ENCODE measurements around the gene RER1.

RER1 gene

DNA sequence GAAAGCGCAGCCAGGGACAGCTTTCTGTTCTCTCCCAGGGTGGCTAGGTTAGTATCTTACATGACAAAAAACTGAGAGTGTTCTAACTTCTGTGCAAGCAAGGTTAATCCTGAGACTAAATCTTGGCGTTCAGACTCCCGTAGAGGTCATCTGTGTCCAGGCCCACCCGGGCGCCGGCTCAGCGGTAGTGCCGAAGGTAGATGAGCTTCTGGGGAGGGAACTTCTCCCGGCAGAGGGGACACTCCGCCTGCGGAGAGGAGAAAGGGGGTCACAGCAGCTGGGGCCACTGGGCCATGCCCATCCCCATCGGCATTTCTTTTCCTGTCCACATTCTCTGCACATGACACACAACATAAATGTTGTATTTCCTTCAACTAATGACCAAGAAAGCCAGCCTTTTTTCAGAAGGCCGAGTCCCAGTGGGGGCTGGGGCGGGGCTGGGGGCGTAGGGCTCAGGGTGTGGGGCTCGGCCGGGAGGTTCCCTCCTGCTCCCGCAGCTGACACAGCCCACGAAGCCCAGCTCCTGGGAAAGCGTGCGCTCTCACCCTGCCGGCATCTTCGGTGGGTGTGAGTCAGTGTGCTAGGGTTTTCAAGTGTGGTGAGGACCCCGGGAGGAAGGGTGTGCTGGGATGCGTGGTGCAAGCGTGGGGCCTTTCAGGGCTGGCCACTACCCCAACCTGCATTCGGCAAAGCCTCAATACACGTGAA, 14.1 kb downstream of the RER1 start:
- no peak for DNase-seq (ENCODE audit: low read depth in 4 of 4, low spot score in 1 of 4)

DNA sequence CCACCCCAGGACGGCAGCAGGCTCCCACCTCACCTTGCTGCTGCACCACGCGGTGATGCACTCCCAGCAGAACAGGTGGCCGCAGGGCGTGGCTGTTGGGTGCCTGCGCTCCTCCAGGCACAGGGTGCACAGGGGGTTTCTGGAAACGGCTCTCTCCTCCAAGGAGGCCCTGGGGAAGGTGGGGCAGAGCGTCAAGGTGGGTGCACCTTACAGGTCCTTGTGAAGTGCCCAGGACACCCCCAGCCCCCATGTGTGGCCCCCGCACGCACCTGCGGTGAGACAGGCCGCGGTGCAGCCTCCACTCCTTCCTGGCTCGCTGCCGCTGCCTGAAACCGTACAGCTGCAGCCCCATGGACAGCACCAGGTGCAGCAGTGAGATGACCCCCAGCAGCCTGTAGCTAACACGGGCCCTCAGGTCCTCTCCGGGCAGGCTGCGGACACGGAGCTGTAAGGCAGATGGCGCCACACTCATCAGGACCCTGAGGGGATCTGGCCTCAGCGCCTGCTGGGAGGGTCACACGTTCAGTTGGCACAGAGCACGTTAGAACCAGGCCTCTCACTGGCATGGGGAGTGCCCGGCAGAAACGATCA, 14.9 kb downstream of the RER1 start:
- no peak for DNase-seq (ENCODE audit: low read depth in 4 of 4, low spot score in 1 of 4)

DNA sequence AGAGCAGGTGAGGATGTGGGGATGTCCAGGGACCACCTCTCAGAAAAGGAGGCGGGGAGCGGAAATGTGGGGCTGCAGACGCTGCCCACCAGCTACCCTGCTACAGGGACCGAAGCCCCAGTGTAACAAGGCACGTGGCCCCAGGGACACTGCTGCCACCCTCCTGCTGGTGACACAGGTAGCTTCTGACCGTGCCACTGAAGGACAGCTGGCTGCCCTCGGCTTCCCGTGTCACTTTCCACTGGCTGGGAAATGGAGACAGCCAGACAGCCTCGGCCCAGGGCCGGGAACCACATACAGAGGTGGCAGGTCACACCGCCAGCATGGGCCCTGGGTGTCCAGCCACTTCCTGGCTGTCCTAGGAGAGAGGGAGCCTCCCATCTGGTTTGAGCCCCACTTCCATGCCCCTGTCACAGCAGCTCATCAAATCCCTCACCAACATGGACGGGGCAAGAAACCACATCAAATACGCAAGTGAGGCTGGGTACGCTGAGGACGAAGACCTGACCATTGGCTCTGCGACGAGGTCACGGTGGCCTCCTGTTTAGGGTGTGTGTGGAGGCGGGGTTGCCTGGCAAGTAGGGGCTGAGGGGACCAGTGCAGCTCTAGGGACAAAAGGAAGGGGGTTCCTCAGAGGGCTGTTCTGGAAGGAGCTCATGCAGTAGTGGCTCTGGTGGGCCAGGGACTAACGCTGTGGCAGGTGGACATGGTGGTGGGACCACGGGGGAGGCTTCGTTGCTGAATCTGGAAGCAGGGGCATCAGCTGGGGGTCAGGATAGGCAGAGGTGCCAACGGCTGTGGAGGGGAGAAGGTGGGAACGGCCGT, 15.7 kb downstream of the RER1 start:
- DNase-seq (ENCODE audit: low read depth in 4 of 4, low spot score in 1 of 4), result no peak

DNA sequence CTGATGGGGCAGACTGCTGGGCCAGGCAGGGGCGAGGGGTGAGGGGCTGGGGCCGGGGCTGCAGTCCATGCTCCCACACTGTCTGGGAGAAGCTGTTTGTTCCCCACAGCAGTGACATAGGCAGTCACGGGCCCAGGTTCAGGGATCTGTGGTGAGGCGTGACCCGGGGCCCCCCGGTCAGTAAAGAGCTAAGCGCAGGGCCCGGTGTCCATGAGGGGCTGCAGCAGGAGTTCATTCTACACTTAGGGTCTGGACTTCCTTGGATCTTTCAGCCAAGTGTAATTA, 16.3 kb downstream of the RER1 start:
- no peak for DNase-seq (ENCODE audit: low read depth in 4 of 4, low spot score in 1 of 4)

DNA sequence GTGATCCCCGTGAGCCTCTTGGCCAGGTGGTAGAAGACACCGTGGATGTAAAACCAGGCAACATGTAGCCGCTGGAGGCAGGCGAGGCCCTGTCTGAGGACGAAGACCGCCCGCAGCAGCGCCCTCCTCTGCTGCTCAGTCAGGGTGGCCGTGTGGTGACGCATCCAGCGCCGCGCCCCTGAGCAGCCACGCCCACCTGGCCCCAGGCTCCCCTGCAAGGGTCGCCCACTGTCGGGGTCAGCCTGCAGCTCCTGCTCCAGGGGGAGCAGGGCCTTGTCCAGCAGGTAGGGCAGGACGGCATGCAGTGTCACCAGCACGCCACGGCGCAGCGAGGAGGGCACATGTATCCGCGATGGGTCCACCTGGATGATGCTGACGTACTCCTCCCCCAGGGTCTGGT, 16.8 kb downstream of the RER1 start:
- no peak for DNase-seq (ENCODE audit: low read depth in 4 of 4, low spot score in 1 of 4)

DNA sequence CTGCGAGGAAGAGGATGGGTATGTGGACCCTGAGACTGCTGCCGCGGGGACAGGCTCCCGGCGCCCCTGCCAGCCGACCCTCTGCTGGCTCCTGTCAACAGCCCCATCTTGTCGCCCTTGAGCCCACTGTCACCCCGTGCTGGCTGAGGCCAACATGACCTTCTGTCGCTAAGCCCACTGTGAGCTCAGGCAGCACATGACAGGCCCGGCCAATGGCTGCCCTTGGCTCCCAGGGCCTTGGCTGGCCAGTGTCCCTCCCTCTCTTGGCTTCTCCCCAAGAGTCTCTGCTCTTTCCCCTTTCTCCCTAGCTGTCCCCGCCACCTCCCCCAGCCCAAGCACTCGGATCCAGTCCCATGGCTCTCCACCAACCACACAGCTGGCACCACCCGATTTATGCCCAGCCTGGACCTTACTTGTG, 17.2 kb downstream of the RER1 start:
- no peak for DNase-seq (ENCODE audit: low read depth in 4 of 4, low spot score in 1 of 4)

DNA sequence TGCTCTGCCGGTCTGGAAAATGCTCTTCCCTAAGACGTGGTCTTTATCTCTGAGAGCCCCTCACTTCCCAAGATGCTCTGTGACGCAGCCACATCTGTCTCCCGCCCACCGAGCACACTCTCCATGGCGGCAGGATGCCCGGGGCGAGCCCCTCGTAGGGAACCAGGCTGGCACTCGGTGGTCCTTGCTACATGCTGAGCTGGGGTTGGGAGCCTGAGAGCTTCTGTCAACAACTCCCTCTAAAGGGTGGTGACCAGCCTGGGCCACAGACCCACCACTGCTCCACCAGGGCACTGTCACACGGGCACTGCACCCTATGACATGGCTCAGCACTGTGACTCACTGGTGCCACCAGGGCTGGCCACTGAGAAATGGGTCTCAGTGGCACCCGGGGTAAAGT, 18.1 kb downstream of the RER1 start:
- DNase-seq (ENCODE audit: low read depth in 4 of 4, low spot score in 1 of 4), result no peak

DNA sequence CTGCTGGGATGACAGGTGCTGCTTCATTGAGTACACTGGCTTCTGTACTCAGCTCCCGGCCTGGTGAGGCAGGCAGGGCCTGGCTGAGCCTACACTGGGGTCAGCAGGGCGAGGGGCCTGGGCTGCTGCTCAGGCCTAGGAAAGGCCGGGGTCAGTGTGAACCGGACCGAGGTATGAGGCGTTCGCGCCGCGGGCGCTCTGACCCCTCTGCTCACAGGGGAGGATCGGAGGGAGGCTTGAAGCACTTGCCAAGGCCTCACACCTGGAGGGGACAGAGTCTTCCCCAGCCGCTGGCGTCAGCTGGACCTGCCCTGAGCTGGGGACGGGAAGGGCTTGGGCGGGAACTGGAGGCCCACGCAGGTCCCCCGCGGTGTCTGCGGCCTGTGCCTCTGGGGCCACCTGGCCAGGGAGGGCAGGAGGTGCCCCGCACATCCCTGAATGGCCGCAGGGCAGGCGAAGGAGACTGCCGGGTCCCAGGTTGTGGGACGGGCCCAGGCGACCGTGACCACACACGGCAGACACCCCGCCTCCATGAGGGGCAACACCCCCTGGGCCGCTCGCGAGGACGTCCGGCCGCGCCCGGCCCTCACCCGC, 20.3 kb downstream of the RER1 start:
- DNase-seq (ENCODE audit: low read depth in 4 of 4, low spot score in 1 of 4), result no peak

DNA sequence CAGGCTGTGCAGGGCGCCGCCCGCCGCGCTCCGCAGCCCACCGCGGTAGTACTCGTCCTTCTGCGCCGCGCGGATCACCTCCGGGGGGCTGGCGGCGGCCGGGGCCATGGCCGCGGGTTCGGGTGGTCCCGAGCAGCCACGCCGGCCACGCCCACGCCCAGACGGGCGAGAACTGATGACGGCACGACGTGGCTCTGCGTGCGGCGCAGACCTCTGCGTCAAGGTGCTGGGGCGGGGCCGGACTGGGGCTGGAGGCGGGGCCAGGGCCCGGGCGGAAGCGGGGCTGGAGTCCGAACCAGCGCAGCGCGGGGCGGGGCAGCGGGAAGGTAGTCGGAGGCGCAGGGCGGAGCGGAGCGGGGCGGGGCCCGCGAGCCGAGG, 20.7 kb downstream of the RER1 start, which contains the start of gene PEX10:
PEX10 (minus strand) TSS at position 170 of the 378 bp plus-strand sequence; CDS start at position 108, 62 bp downstream.
- DNase-seq (ENCODE audit: low read depth in 4 of 4, low spot score in 1 of 4), result peak; percentile 97 to 99 (median 98)

DNA sequence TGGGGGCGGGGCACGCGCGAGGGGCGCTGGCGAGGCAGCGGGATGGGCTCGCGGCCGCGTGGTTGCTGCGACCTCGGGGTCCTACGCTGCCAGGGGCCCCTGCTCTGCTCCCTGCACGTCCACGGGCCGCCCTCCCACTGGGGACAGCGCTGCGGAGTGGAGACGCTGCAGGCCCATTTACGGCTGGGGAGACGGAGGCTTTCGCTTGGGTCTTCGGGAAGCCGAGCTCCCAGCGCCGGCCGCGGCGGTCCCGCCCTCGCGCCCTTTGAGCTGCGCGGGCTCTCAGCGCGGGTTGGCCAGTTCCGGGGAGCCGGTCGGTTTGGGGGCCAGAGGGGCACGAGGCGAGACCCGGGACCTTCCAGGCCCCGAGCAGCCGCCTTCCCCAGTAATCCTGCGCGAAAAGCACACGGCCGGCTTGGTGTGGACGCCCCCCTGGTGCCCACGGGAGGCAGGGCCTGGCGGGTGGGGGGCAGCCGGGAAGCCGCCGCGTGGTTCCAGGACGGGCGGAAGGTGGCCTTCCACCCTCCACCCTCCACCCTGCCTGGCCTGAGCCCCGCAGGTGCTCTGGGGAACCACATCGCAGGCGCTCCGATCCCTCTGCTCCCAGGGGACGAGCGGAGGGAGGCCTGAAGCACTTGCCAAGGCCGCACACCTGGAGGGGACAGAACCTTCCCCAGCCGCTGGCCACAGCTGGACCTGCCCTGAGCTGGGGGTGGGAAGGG, 21.3 kb downstream of the RER1 start:
- DNase-seq (ENCODE audit: low read depth in 4 of 4, low spot score in 1 of 4), result no peak

DNA sequence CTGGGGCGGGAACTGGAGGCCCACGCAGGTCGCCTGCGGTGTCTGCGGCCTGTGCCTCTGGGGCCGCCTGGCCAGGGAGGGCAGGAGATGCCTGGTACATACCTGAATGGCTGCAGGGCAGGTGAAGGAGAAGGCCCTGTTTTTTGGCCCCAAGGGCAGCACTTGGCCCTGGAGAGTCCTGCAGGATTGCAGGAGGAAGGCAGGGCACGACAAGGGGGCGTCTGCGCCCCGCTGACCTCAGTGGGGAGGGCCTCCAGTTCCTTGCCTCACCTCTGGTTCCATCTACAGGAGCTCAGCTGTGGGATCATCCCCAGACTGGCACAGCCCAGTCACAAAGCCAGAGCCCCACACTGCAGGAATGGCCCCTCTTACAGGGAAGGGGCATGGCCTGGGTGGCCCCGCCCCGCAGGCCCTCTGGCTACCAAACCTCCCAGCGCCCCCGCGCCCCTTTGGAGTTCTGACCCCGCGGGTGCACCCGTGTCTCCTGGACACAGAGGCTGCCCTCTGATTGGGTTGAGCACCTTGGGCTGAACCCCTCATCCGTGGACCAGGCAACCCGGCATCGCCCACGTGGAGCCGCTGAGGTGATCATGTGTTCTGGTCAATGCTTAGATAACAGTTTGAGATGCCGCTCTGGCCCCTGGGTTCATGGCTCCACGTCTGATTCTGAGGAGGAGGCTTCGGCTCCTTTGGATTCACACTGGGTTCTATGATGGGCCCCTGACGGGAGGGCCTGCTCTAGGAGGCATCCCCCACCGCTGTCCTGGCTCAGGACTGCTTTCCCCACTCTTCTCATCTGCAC, 22.1 kb downstream of the RER1 start:
- no peak for DNase-seq (ENCODE audit: low read depth in 4 of 4, low spot score in 1 of 4)

DNA sequence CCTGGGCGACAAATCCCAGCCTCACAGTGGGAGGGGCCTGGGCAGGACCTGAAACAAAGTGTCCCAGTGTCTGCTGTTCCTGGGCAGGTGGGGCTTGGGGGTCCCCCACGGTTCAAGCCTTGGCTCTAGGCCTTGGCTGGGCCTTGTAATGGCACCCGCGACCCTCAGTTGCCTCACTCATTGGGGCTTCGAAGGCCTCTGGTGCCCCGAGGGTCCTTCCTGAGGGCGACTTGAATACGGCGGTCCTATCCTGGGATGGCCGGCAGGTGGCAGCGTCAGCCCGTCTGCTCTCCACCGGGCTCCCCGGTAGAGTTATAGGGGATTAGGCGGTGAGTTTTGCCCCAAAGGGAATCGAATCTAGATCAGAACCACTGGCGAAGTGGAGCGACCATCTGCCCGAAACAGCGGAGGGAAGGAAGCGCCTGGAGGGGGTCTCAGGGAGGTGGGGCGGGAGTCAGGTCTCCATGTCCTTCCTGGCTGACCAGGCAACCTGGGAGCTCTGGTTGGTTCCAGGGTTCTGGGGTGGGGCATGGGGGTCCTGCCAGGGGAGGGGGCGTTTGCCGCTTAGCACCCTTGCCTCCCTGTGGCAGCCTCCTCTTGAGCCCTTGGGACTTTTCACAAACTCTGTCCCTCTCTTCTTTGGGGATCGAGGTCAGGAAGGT, 22.8 kb downstream of the RER1 start:
- DNase-seq (ENCODE audit: low read depth in 4 of 4, low spot score in 1 of 4), result peak in 3 of 4 experiments; percentile 62 to 72 (median 68)

DNA sequence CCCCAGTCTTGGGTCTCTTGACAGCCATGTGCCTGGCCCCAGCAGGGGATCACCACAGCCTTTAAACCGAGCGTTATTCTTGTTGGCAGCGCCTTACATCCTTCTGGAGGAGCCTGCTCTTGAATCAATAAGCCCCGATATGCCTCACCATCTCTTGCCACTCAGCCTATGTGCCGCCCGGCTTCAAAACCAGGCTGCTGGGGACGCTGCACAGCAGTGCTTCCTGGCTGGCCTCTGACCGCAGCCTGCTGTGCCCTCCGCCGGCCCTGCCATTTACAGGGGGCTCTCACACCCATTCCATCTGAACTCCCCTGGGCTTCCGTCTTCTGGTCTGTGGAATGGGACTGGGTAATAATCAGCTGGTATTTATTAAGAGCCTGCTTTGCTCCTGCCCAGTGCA, 23.7 kb downstream of the RER1 start:
- DNase-seq (ENCODE audit: low read depth in 4 of 4, low spot score in 1 of 4), result no peak

DNA sequence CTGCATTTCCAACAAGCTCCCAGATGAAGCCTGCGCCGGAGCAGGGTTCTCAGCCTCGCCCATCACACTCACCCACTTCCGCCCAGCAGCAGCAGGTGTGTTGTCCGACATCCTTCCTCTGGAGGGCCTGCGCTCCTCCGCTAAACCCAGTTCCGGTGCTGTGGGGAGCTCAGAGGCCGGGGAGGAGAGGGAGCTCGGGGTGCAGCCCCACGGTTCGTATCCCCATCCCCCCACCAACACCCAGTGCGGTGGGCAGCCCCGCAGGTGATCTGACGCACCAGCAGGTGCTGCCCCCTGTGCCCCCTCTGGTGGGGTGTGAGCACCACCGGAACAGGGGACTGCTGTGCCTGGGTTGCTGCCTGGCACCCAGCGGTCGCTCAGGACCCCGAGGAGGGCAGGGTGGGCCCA, 24.2 kb downstream of the RER1 start:
- no peak for DNase-seq (ENCODE audit: low read depth in 4 of 4, low spot score in 1 of 4)

DNA sequence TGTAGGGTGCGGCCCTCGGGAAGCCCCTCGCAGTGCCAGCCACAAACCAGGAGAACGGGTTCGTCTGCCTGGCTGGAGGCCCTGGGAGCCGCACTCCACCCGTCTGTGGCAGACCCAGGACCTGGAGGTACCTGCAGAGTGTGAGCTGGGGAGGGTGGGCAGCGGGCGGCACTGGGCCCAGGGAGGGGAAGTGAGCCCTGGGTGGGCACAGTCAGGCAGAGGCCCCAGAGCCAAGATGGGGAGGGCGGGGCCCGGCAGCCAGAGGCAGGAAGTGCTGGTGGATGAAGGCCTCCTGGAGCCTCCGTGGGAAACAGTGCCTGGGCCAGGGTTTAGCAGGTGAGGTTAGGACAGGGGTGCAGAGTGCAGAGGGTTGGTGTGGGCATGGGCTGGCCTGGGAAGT, 24.8 kb downstream of the RER1 start:
- DNase-seq (ENCODE audit: low read depth in 4 of 4, low spot score in 1 of 4), result no peak

DNA sequence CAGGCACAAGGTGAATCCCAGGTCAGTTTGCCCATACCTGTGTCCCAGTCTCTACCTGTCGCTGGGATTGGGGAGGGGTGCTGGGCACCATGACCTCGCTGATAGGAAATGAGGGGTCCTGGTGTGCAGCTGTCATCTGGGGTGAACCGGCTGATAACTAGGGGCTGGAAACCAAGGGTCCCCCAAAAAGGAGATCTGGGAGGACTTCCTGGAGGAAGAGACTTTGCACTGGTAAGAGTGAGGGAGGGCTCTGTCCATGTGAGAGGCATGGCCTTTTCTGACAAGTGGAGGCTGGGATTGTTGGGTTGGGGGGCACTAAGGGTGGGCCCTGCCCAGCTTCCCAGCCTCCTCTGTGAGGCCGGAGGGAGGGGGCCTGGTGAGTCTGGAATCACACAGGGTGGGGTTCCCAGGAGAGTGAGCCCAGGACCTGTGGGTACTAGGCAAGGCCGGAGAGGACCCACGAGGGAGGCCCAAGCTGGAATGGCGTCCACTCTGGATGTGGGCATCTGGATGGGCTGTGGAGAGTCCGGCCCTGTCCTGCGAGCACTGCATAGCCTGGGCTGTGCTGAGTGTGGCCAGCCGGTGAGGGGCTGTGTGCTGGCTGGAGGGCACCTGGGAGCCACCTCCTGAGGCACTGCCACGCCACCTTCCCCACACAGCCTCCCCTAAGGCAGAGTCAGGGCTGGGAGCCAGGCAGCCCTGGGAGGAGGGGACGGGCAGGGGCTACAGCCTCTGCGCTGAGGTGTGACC, 25.6 kb downstream of the RER1 start:
- DNase-seq (ENCODE audit: low read depth in 4 of 4, low spot score in 1 of 4), result no peak

DNA sequence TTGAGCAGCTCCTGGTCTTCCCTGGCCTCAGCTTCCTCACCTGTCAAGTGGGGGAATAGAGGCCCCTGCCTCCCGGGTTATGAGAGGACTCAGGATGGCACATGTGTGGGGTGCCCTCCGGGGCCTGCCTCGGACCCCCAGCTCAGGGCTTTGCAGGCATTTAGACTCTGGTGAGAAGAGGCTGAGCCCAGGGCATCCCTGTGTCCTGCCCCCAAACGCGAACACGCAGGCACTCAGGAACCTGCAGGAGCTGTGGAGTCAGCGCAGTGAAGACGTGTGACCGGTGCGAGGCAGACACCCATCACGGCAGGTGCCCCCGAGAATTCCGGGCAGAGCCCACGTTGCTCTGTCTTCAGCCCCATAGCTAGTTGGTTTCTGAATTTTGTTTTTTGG, 26.2 kb downstream of the RER1 start:
- no peak for DNase-seq (ENCODE audit: low read depth in 4 of 4, low spot score in 1 of 4)

DNA sequence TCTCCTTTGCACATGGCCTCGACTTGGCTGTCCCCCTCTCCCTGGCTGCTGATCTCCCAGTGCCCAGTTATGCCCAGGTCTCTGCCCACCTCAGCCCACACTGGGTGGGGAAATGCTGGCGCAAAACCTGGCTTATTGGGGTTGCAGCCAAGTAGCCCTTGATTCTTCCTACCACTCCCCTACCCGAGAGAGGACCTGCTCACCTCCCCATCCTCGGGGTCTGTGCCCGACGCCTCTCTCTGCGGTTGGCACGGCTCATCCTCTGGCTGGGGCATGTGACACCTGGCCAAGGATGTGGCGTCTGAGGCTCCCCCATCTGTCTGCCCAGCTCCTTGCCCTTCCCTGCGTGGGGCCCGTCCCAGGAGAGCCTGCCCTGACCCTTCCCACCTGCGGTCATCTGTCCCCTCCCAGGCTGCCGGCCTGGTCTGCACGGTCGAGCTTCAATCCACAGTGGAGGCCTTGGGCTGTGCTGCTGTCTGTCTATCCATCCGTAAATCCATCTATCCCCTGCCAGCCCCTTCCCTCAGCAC, 27.2 kb downstream of the RER1 start:
- DNase-seq (ENCODE audit: low read depth in 4 of 4, low spot score in 1 of 4), result no peak

DNA sequence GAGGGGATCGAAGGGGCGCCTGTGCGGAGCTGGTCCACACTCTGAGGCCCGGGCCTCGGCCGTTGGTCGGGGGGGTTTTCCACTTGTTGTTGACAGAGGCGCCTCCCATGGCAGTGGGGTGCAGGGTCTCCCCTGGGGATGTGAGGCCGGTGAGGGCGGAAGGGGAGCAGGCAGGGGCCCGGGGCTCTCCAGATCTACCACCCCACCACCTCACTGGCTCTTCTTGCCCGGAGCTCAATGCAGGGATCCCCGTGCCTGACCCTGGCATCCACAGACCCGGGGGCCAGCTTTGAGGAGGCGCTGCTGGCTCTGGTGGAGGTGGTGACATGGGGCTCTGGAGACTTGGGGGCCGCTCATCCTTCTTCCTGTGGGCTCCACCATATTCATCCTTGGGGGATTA, 27.8 kb downstream of the RER1 start:
- no peak for DNase-seq (ENCODE audit: low read depth in 4 of 4, low spot score in 1 of 4)

All from stimulated activated CD4-positive, alpha-beta T cell treated with anti-CD3 and anti-CD28 coated beads, Interleukin-1b, Interleukin-23, amount 100 ng/mL, for 24 hours (primary cell).